ENCODE measurements around the gene NDUFS6. TPM values are rescaled to one million over a fixed set of nuclear protein-coding genes. Genes with fewer than 3 reads are reported as not detected.

The NDUFS6 gene
- total and polyA plus RNA-seq, 2 donors (not counting 1 experiment from before 2014, with no cell fraction given), result 21.8 to 68.5 TPM

GRCh38 chr5:1756481-1756880 lies 44.7 kb upstream of the NDUFS6 start:
- TF ChIP-seq CTCF (conservative IDR thresholded peaks at IDR 0.05 in 1 of 2, IDR thresholded peaks at IDR 0.05 in 1 of 2; ENCODE audit: low read depth in 1 of 2, low read length in 2 of 2) (no peak), EZH2 (IDR thresholded peaks at IDR 0.05; ENCODE audit: low read length, missing control alignments) (no peak)
- no peaks in the 10 kb centered on the region for H4K20me1 ChIP-seq (ENCODE audit: control insufficient read depth, extremely low read depth, insufficient read depth, low read length)
- H2AFZ ChIP-seq (ENCODE audit: low read length), result no peak overlapping the region
- H3K4me1 ChIP-seq (ENCODE audit: control insufficient read depth, extremely low read depth, insufficient read depth, low read length), result no peaks in the 10 kb centered on the region
- no peak overlapping the region for H3K27ac ChIP-seq (ENCODE audit: insufficient read depth, low read length)
- H3K4me2 ChIP-seq (ENCODE audit: extremely low read depth, insufficient read depth, low read length), result no peak overlapping the region
- no peak for DNase-seq (ENCODE audit: low read depth in 2 of 2)
- no peak overlapping the region for H3K4me3 ChIP-seq (replicated peaks in 1 of 4; ENCODE audit: control extremely low read depth in 1 of 4, insufficient read depth in 1 of 4, low read depth in 3 of 4, low read length in 4 of 4)
- no peak overlapping the region for H3K9ac ChIP-seq (ENCODE audit: insufficient read depth, low read length)
- no peaks in the 10 kb centered on the region for H3K27me3 ChIP-seq (ENCODE audit: control insufficient read depth, insufficient read depth, low read length)
- no peaks in the 10 kb centered on the region for H3K9me3 ChIP-seq (ENCODE audit: control insufficient read depth, insufficient read depth, low read depth, low read length)
- H3K79me2 ChIP-seq (ENCODE audit: control insufficient read depth, insufficient read depth, low read length), result no peaks in the 10 kb centered on the region
- no peaks in the 10 kb centered on the region for H3K36me3 ChIP-seq (ENCODE audit: control insufficient read depth, insufficient read depth, low read length)

GRCh38 chr5:1757511-1757910 lies 43.7 kb upstream of the NDUFS6 start:
- no peaks in the 10 kb centered on the region for H3K27me3 ChIP-seq (ENCODE audit: control insufficient read depth, insufficient read depth, low read length)
- H3K9me3 ChIP-seq (ENCODE audit: control insufficient read depth, insufficient read depth, low read depth, low read length), result no peaks in the 10 kb centered on the region
- H3K36me3 ChIP-seq (ENCODE audit: control insufficient read depth, insufficient read depth, low read length), result no peaks in the 10 kb centered on the region
- no peaks in the 10 kb centered on the region for H3K79me2 ChIP-seq (ENCODE audit: control insufficient read depth, insufficient read depth, low read length)
- H3K4me2 ChIP-seq (ENCODE audit: extremely low read depth, insufficient read depth, low read length), result no peak overlapping the region
- no peak for DNase-seq (ENCODE audit: low read depth in 2 of 2)
- no peak overlapping the region for H3K9ac ChIP-seq (ENCODE audit: insufficient read depth, low read length)
- H3K4me1 ChIP-seq (ENCODE audit: control insufficient read depth, extremely low read depth, insufficient read depth, low read length), result no peaks in the 10 kb centered on the region
- no peak overlapping the region for H3K27ac ChIP-seq (ENCODE audit: insufficient read depth, low read length)
- TF ChIP-seq CTCF (conservative IDR thresholded peaks at IDR 0.05 in 1 of 2, IDR thresholded peaks at IDR 0.05 in 1 of 2; ENCODE audit: low read depth in 1 of 2, low read length in 2 of 2) (no peak), EZH2 (IDR thresholded peaks at IDR 0.05; ENCODE audit: low read length, missing control alignments) (no peak)
- no peak overlapping the region for H3K4me3 ChIP-seq (replicated peaks in 1 of 4; ENCODE audit: control extremely low read depth in 1 of 4, insufficient read depth in 1 of 4, low read depth in 3 of 4, low read length in 4 of 4)
- H2AFZ ChIP-seq (ENCODE audit: low read length), result no peak overlapping the region
- no peaks in the 10 kb centered on the region for H4K20me1 ChIP-seq (ENCODE audit: control insufficient read depth, extremely low read depth, insufficient read depth, low read length)

GRCh38 chr5:1758574-1758973 lies 42.6 kb upstream of the NDUFS6 start:
- TF ChIP-seq CTCF (conservative IDR thresholded peaks at IDR 0.05 in 1 of 2, IDR thresholded peaks at IDR 0.05 in 1 of 2; ENCODE audit: low read depth in 1 of 2, low read length in 2 of 2), result no peak

More at GRCh38 chr5:1758574-1758973, 42.6 kb upstream of the NDUFS6 start:
- no peak overlapping the region for H3K4me3 ChIP-seq (replicated peaks in 1 of 4; ENCODE audit: control extremely low read depth in 1 of 4, insufficient read depth in 1 of 4, low read depth in 3 of 4, low read length in 4 of 4)
- no peaks in the 10 kb centered on the region for H3K9me3 ChIP-seq (ENCODE audit: control insufficient read depth, insufficient read depth, low read depth, low read length)
- no peaks in the 10 kb centered on the region for H3K4me1 ChIP-seq (ENCODE audit: control insufficient read depth, extremely low read depth, insufficient read depth, low read length)
- no peaks in the 10 kb centered on the region for H3K79me2 ChIP-seq (ENCODE audit: control insufficient read depth, insufficient read depth, low read length)
- no peaks in the 10 kb centered on the region for H3K27me3 ChIP-seq (ENCODE audit: control insufficient read depth, insufficient read depth, low read length)
- no peaks in the 10 kb centered on the region for H4K20me1 ChIP-seq (ENCODE audit: control insufficient read depth, extremely low read depth, insufficient read depth, low read length)
- H3K27ac ChIP-seq (ENCODE audit: insufficient read depth, low read length), result no peak overlapping the region
- H3K9ac ChIP-seq (ENCODE audit: insufficient read depth, low read length), result no peak overlapping the region
- no peak overlapping the region for H3K4me2 ChIP-seq (ENCODE audit: extremely low read depth, insufficient read depth, low read length)
- no peaks in the 10 kb centered on the region for H3K36me3 ChIP-seq (ENCODE audit: control insufficient read depth, insufficient read depth, low read length)
- H2AFZ ChIP-seq (ENCODE audit: low read length), result no peak overlapping the region
- no peak for DNase-seq (ENCODE audit: low read depth in 2 of 2)

All from fibroblast of lung (primary cell).